SU-DHL-6 (cell line): ENCODE data around the gene RNF17.

Source experiments
- H2AFZ ChIP-seq: fragments of 200-600 bp; sonication (generic); 2 replicates; pipeline ENCODE4 v1.6.1; 2014; ENCODE audit warnings: low read depth, mild to moderate bottlenecking, moderate library complexity, mixed read lengths, antibody characterized with exemption, low read length; ENCODE audit not compliant: severe bottlenecking
- H3F3A ChIP-seq: fragments of 200-600 bp; shearing (Covaris generic); 2 replicates; pipeline ENCODE4 v1.6.0; 2016; ENCODE audit warnings: antibody characterized with exemption, mild to moderate bottlenecking; ENCODE audit not compliant: insufficient read depth
- H3K27ac ChIP-seq: fragments of 200-600 bp; sonication (generic); 2 replicates; pipeline ENCODE4 v1.5.1; 2016; ENCODE audit warnings: low read depth, mild to moderate bottlenecking, low read length, moderate library complexity, mixed read lengths
- H3K27me3 ChIP-seq: fragments of 200-600 bp; sonication (generic), shearing (Covaris generic); 2 replicates; pipeline ENCODE4 v1.6.0; 2014; ENCODE audit warnings: mild to moderate bottlenecking, low read length
- H3K36me3 ChIP-seq: fragments of 200-600 bp; sonication (generic); 2 replicates; pipeline ENCODE4 v1.6.1; 2014; ENCODE audit warnings: mild to moderate bottlenecking, low read length, mixed read lengths
- H3K4me2 ChIP-seq: fragments of 300-600, 200-600 bp; shearing (Covaris generic), sonication (generic); 2 replicates; pipeline ENCODE4 v1.6.0; 2014; ENCODE audit warnings: low read length, low read depth, mild to moderate bottlenecking; ENCODE audit not compliant: poor library complexity, severe bottlenecking
- H3K4me3 ChIP-seq: fragments of 200-600 bp; sonication (generic); 2 replicates; pipeline ENCODE4 v1.5.1; 2014; ENCODE audit warnings: antibody characterized with exemption, low read length, mild to moderate bottlenecking, mixed read lengths; ENCODE audit not compliant: insufficient read depth, poor library complexity, severe bottlenecking
- H3K79me2 ChIP-seq: fragments of 200-600 bp; sonication (generic); 2 replicates; pipeline ENCODE4 v1.6.1; 2014; ENCODE audit warnings: mild to moderate bottlenecking, low read length, moderate library complexity; ENCODE audit not compliant: insufficient read depth
- H3K9ac ChIP-seq: fragments of 200-600 bp; sonication (generic); 2 replicates; pipeline ENCODE4 v1.7.0; 2014; ENCODE audit warnings: mild to moderate bottlenecking, low read length
- H3K9me2 ChIP-seq: fragments of 200-600 bp; sonication (generic); replicated peaks from 2 replicates; pipeline ENCODE4 v1.6.1; 2014; ENCODE audit warnings: low read length; ENCODE audit not compliant: insufficient read depth
- H3K9me3 ChIP-seq: fragments of 200-600 bp; sonication (generic); 2 replicates; pipeline ENCODE4 v1.6.1; 2014; ENCODE audit warnings: low read length, mixed read lengths; ENCODE audit not compliant: insufficient read depth
- H4K20me1 ChIP-seq: fragments of 200-600 bp; sonication (generic); 2 replicates; pipeline ENCODE4 v1.6.1; 2014; ENCODE audit warnings: low read depth, mild to moderate bottlenecking, antibody characterized with exemption, low read length, moderate library complexity, mixed read lengths
- EZH2phosphoT487 ChIP-seq: fragments of 200-600 bp; sonication (generic), shearing (Covaris generic); conservative IDR thresholded peaks from 2 replicates; pipeline ENCODE4 v1.6.1; 2018; ENCODE audit warnings: mild to moderate bottlenecking, antibody characterized with exemption, low read length, moderate library complexity, mixed read lengths
- TF ChIP-seq, protein P1 (sequence below): fragments of 200-600 bp; sonication (generic); IDR thresholded peaks from one replicate; pipeline ENCODE4 v1.5.1; 2017; ENCODE audit warnings: antibody characterized with exemption, mild to moderate bottlenecking, low read length, moderate library complexity; ENCODE audit not compliant: insufficient read depth, poor library complexity, severe bottlenecking

Gene RNF17

DNA sequence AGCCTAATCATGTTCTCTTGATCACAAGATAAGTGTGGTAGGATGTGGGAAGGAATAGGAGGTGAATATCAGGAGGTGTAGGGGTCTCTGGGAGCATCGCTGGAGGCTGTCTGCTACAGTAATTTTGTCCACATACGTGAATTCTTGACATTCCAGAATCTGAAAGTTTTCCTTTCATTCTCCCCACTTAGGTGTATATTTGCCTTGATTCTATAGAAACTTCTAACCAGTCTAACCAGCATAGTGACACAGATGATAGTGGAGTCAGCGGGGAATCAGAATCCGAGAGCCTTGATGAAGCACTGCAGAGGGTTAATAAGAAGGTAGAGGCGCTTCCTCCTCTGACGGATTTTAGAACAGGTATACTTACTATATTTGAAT is 106.4 kb downstream of the RNF17 start:
- no peaks in the 10 kb centered on the region for H3F3A ChIP-seq
- no peaks in the 10 kb centered on the region for H3K9me3 ChIP-seq
- H3K9me2 ChIP-seq: no peaks in the 10 kb centered on the region
- H3K27ac ChIP-seq: no peak overlapping the region
- no peaks in the 10 kb centered on the region for H4K20me1 ChIP-seq
- no peak overlapping the region for H2AFZ ChIP-seq
- no peaks in the 10 kb centered on the region for H3K36me3 ChIP-seq
- no peak overlapping the region for H3K4me2 ChIP-seq
- no peak for TF ChIP-seq EZH2phosphoT487
- TF ChIP-seq, protein P1, sequence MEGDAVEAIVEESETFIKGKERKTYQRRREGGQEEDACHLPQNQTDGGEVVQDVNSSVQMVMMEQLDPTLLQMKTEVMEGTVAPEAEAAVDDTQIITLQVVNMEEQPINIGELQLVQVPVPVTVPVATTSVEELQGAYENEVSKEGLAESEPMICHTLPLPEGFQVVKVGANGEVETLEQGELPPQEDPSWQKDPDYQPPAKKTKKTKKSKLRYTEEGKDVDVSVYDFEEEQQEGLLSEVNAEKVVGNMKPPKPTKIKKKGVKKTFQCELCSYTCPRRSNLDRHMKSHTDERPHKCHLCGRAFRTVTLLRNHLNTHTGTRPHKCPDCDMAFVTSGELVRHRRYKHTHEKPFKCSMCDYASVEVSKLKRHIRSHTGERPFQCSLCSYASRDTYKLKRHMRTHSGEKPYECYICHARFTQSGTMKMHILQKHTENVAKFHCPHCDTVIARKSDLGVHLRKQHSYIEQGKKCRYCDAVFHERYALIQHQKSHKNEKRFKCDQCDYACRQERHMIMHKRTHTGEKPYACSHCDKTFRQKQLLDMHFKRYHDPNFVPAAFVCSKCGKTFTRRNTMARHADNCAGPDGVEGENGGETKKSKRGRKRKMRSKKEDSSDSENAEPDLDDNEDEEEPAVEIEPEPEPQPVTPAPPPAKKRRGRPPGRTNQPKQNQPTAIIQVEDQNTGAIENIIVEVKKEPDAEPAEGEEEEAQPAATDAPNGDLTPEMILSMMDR: no peak
- H3K27me3 ChIP-seq: no peaks in the 10 kb centered on the region
- no peaks in the 10 kb centered on the region for H3K79me2 ChIP-seq
- H3K9ac ChIP-seq: no peak overlapping the region
- H3K4me3 ChIP-seq: no peak overlapping the region

DNA sequence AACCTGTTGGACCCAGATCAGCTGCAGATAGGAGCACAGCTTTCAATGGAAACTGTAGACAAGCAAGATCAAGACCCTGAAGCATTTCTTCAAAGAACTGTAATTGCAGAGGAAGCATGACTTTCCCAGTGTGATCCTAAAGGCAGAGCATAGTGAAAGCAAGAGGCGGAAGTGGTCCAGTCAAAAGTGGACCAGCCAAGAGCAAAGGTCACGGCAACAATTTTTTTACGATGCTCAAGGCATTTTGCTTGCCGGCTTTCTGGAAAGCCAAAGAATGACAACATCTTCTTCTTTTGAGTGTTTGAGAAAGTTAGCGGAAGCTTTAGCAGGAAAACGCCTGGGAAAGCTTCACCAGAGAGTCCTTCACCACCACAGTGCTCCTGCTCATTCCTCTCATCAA is 111.6 kb downstream of the RNF17 start:
- H2AFZ ChIP-seq: no peak overlapping the region
- TF ChIP-seq EZH2phosphoT487: no peak
- TF ChIP-seq, protein P1: no peak

DNA sequence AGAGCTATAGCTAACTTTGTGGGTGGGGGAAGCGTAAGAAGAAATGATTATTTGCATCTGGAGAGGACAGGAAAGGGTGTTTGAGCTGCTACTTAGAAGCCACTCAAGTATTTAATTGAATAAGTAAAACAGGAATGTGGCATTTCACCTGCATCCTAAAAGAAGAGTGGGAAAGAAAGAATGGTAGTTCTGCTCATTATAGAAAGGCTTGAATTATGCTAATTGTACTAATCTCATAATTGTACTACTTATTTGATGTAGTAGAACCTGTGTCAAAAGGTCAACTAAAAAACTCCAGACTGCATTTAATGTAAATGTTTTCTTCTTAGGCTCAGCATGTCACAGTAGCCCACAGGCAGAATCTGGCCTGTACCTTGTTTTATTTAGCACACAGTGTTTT is 113.6 kb downstream of the RNF17 start:
- no peaks in the 10 kb centered on the region for H3K9me2 ChIP-seq
- H3K4me2 ChIP-seq: no peak overlapping the region
- H3K79me2 ChIP-seq: no peaks in the 10 kb centered on the region
- H2AFZ ChIP-seq: no peak overlapping the region
- TF ChIP-seq, protein P1: no peak
- TF ChIP-seq EZH2phosphoT487: no peak
- no peaks in the 10 kb centered on the region for H3K9me3 ChIP-seq
- peaks cover 2% of the 10 kb centered on the region; the same call in 1 of the 2 replicates for H3K36me3 ChIP-seq
- no peak overlapping the region for H3K4me3 ChIP-seq
- no peak overlapping the region for H3K9ac ChIP-seq
- no peaks in the 10 kb centered on the region for H4K20me1 ChIP-seq
- H3K27ac ChIP-seq: no peak overlapping the region
- H3K27me3 ChIP-seq: no peaks in the 10 kb centered on the region
- no peaks in the 10 kb centered on the region for H3F3A ChIP-seq

More for the DNA sequence above, 111.6 kb downstream of the RNF17 start:
- no peaks in the 10 kb centered on the region for H3K79me2 ChIP-seq
- H3K27ac ChIP-seq: no peak overlapping the region
- H3K9me2 ChIP-seq: no peaks in the 10 kb centered on the region
- no peaks in the 10 kb centered on the region for H3K9me3 ChIP-seq
- H3F3A ChIP-seq: no peaks in the 10 kb centered on the region
- H3K36me3 ChIP-seq: no peaks in the 10 kb centered on the region
- no peak overlapping the region for H3K4me2 ChIP-seq
- no peaks in the 10 kb centered on the region for H3K27me3 ChIP-seq
- no peak overlapping the region for H3K9ac ChIP-seq
- no peak overlapping the region for H3K4me3 ChIP-seq
- H4K20me1 ChIP-seq: no peaks in the 10 kb centered on the region
